ENCODE results near the gene SCAP. TPM values are rescaled to one million over a fixed set of nuclear protein-coding genes. Genes with fewer than 3 reads are reported as not detected.

Gene SCAP
- total RNA-seq, 2 experiments from 2014 or later: 57.5 to 60.7 TPM

- DNase-seq: no peak
- peaks cover 26% of the 10 kb centered on the region for H3K36me3 Mint-ChIP-seq (ENCODE audit: low read depth)
- POLR2A ChIA-PET: interaction anchor here (0.9 kb wide), 1 partner anchor 248 kb away, joined by 3 read pairs; the partner anchor contains the start of gene SETD2
Measured at GRCh38 chr3:47411696-47412452, 63.9 kb downstream of the SCAP start.

DNA sequence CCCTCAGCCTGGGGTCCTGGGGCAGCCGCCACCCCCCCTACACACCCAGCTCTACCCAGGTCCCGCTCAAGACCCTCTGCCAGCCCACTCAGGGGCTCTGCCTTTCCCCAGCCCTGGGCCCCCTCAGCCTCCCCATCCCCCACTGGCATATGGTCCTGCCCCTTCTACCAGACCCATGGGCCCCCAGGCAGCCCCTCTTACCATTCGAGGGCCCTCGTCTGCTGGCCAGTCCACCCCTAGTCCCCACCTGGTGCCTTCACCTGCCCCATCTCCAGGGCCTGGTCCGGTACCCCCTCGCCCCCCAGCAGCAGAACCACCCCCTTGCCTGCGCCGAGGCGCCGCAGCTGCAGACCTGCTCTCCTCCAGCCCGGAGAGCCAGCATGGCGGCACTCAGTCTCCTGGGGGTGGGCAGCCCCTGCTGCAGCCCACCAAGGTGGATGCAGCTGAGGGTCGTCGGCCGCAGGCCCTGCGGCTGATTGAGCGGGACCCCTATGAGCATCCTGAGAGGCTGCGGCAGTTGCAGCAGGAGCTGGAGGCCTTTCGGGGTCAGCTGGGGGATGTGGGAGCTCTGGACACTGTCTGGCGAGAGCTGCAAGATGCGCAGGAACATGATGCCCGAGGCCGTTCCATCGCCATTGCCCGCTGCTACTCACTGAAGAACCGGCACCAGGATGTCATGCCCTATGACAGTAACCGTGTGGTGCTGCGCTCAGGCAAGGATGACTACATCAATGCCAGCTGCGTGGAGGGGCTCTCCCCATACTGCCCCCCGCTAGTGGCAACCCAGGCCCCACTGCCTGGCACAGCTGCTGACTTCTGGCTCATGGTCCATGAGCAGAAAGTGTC, 64.7 kb downstream of the SCAP start:
- Mint-ChIP-seq H3K4me1 (ENCODE audit: low read depth) (peaks cover 7% of the 10 kb centered on the region), H3K36me3 (ENCODE audit: low read depth) (peaks cover 25% of the 10 kb centered on the region), H3K4me3 (no peak overlapping the region), H3K27me3 (ENCODE audit: low read depth) (no peaks in the 10 kb centered on the region), H3K9me3 (ENCODE audit: insufficient read depth) (no peaks in the 10 kb centered on the region), H3K27ac (no peak overlapping the region)
- ATAC-seq (no peak), DNase-seq (no peak)
- CTCF ChIA-PET: no interaction called here
- POLR2A ChIA-PET: no interaction called here

More at GRCh38 chr3:47411696-47412452, 63.9 kb downstream of the SCAP start:
- Mint-ChIP-seq H3K4me1 (ENCODE audit: low read depth) (peaks cover under 1% of the 10 kb centered on the region), H3K9me3 (ENCODE audit: insufficient read depth) (no peaks in the 10 kb centered on the region), H3K27me3 (ENCODE audit: low read depth) (no peaks in the 10 kb centered on the region), H3K27ac (no peak overlapping the region), H3K4me3 (no peak overlapping the region)
- CTCF ChIA-PET: no interaction called here
- ATAC-seq: no peak

DNA sequence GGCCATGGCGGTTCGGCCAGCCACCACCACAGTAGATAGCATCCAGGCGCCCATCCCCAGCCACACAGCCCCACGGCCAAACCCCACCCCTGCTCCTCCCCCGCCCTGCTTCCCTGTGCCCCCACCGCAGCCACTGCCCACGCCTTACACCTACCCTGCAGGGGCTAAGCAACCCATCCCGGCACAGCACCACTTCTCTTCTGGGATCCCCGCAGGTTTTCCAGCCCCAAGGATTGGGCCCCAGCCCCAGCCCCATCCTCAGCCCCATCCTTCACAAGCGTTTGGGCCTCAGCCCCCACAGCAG, 65.4 kb downstream of the SCAP start:
- H3K27ac Mint-ChIP-seq: no peak overlapping the region
- peaks cover 25% of the 10 kb centered on the region for H3K36me3 Mint-ChIP-seq (ENCODE audit: low read depth)
- DNase-seq: no peak
- POLR2A ChIA-PET: no interaction called here
- no peaks in the 10 kb centered on the region for H3K27me3 Mint-ChIP-seq (ENCODE audit: low read depth)
- ATAC-seq: no peak
- peaks cover 12% of the 10 kb centered on the region for H3K4me1 Mint-ChIP-seq (ENCODE audit: low read depth)
- H3K4me3 Mint-ChIP-seq: no peak overlapping the region
- no peaks in the 10 kb centered on the region for H3K9me3 Mint-ChIP-seq (ENCODE audit: insufficient read depth)
- CTCF ChIA-PET: interaction anchor here (1.7 kb wide), 1 partner anchor 11 kb away, joined by 6 read pairs; no protein-coding TSS in a partner anchor

GRCh38 chr3:47409688-47410416, 65.9 kb downstream of the SCAP start:
- peaks cover 25% of the 10 kb centered on the region for H3K36me3 Mint-ChIP-seq (ENCODE audit: low read depth)
- CTCF ChIA-PET: interaction anchor here (1.7 kb wide), 1 partner anchor 11 kb away, joined by 6 read pairs; no protein-coding TSS in a partner anchor
- H3K27ac Mint-ChIP-seq: no peak overlapping the region
- POLR2A ChIA-PET: interaction anchor here (1.3 to 1.4 kb wide), 2 partner anchors 11 to 29 kb away, joined by 3 to 4 read pairs; partner anchors contain the start of gene PTPN23
- no peaks in the 10 kb centered on the region for H3K9me3 Mint-ChIP-seq (ENCODE audit: insufficient read depth)
- no peak for DNase-seq
- no peaks in the 10 kb centered on the region for H3K27me3 Mint-ChIP-seq (ENCODE audit: low read depth)
- peaks cover 12% of the 10 kb centered on the region for H3K4me1 Mint-ChIP-seq (ENCODE audit: low read depth)
- ATAC-seq: no peak
- H3K4me3 Mint-ChIP-seq: no peak overlapping the region

GRCh38 chr3:47409284-47409683, 66.5 kb downstream of the SCAP start:
- no peak overlapping the region for H3K4me3 Mint-ChIP-seq
- ATAC-seq (no peak), DNase-seq (no peak)
- peaks cover 25% of the 10 kb centered on the region for H3K36me3 Mint-ChIP-seq (ENCODE audit: low read depth)
- ChIA-PET CTCF (interaction anchor here (1.7 kb wide), 1 partner anchor 12 kb away, joined by 6 read pairs; no protein-coding TSS in a partner anchor), POLR2A (interaction anchor here (1.3 to 1.4 kb wide), 2 partner anchors 12 to 29 kb away, joined by 3 to 4 read pairs; partner anchors contain the start of gene PTPN23)
- peaks cover 12% of the 10 kb centered on the region for H3K4me1 Mint-ChIP-seq (ENCODE audit: low read depth)
- H3K27me3 Mint-ChIP-seq (ENCODE audit: low read depth): no peaks in the 10 kb centered on the region
- H3K9me3 Mint-ChIP-seq (ENCODE audit: insufficient read depth): no peaks in the 10 kb centered on the region
- H3K27ac Mint-ChIP-seq: no peak overlapping the region

DNA sequence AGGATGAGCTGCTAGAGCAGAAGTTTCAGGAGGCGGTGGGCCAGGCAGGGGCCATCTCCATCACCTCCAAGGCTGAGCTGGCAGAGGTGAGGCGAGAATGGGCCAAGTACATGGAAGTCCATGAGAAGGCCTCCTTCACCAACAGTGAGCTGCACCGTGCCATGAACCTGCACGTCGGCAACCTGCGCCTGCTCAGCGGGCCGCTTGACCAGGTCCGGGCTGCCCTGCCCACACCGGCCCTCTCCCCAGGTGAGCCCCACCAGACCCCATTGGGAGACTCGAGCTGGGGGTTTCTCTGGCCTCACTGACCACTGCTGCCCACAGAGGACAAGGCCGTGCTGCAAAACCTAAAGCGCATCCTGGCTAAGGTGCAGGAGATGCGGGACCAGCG, 66.9 kb downstream of the SCAP start:
- Mint-ChIP-seq H3K4me1 (ENCODE audit: low read depth) (peaks cover 12% of the 10 kb centered on the region), H3K36me3 (ENCODE audit: low read depth) (peaks cover 22% of the 10 kb centered on the region)
- POLR2A ChIA-PET: interaction anchor here (1.3 to 1.4 kb wide), 2 partner anchors 12 to 28 kb away, joined by 3 to 4 read pairs; partner anchors contain the start of gene PTPN23

DNA sequence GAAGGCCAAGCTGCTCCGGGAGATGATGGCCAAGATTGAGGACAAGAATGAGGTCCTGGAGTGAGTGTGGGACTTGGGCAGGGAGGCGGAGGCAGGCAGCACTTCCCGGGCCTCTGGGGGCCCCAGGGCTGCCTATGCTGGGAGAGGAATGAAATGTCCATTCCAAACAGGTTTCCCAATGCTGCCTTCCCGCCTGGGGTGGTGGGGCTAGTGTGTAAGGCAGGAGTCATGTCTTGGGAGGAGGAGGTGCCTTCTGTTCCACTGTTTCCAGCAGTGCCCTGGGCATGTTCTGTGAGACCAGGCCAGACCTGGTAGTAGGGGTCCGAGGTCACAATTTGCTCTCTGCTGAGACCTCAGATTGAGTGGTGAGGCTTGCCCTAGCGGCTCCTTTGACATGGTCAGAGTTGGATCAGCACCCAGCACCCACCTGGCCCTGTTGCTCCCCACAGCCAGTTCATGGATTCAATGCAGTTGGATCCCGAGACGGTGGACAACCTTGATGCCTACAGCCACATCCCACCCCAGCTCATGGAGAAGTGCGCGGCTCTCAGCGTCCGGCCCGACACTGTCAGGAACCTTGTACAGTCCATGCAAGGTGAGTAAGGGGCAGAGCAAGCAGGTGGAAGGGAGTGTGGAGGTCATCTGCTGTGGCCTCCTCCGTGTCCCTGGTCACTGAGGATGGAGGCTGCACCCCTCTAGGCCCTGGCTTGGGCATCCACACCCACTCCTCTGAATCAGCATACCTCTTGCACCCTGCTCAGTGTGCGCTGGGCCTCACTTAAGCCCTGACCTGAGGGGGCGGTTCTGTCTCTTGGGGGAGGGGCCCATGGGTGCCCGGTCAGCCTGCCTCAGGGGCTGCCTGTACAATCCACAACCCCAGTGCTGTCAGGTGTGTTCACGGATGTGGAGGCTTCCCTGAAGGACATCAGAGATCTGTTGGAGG, 67.6 kb downstream of the SCAP start:
- H3K27ac Mint-ChIP-seq: peak overlapping the region; percentile 32
- POLR2A ChIA-PET: interaction anchor here (1.3 kb wide), 1 partner anchor 13 kb away, joined by 3 read pairs; no protein-coding TSS in a partner anchor

More for the DNA sequence above, 66.9 kb downstream of the SCAP start:
- H3K27ac Mint-ChIP-seq: no peak overlapping the region
- CTCF ChIA-PET: interaction anchor here (1.7 kb wide), 1 partner anchor 12 kb away, joined by 6 read pairs; no protein-coding TSS in a partner anchor
- no peak overlapping the region for H3K4me3 Mint-ChIP-seq
- ATAC-seq (no peak), DNase-seq (no peak)
- H3K27me3 Mint-ChIP-seq (ENCODE audit: low read depth): no peaks in the 10 kb centered on the region
- H3K9me3 Mint-ChIP-seq (ENCODE audit: insufficient read depth): no peaks in the 10 kb centered on the region

DNA sequence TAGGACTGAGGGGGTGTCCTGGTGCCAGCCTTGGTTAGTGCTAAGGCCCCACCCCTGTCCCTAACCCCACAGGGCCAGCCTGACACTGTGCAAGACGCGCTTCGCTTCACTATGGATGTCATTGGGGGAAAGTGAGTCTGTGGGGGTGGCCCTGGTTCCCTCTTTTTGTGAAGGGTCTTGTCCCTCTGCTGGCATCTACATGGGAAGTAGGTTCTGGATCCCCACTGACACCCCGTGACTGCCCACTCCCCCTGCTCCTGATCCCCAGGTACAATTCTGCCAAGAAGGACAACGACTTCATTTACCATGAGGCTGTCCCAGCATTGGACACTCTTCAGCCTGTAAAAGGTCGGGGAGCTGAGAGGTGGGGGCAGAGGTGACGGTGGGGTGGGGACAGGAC, 68.5 kb downstream of the SCAP start:
- ChIA-PET CTCF (interaction anchor here (0.8 to 1.0 kb wide), 2 partner anchors 28 to 375 kb away, joined by 3 read pairs; no protein-coding TSS in a partner anchor), POLR2A (no interaction called here)
- ATAC-seq: no peak
- no peak for DNase-seq
- peaks cover 12% of the 10 kb centered on the region for H3K36me3 Mint-ChIP-seq (ENCODE audit: low read depth)
- peaks cover 12% of the 10 kb centered on the region for H3K4me1 Mint-ChIP-seq (ENCODE audit: low read depth)
- H3K4me3 Mint-ChIP-seq: no peak overlapping the region
- H3K27ac Mint-ChIP-seq: no peak overlapping the region
- no peaks in the 10 kb centered on the region for H3K27me3 Mint-ChIP-seq (ENCODE audit: low read depth)
- H3K9me3 Mint-ChIP-seq (ENCODE audit: insufficient read depth): no peaks in the 10 kb centered on the region

More for the DNA sequence above, 67.6 kb downstream of the SCAP start:
- peaks cover 12% of the 10 kb centered on the region for H3K4me1 Mint-ChIP-seq (ENCODE audit: low read depth)
- no peaks in the 10 kb centered on the region for H3K27me3 Mint-ChIP-seq (ENCODE audit: low read depth)
- CTCF ChIA-PET: no interaction called here
- no peak overlapping the region for H3K4me3 Mint-ChIP-seq
- no peak for DNase-seq
- no peaks in the 10 kb centered on the region for H3K9me3 Mint-ChIP-seq (ENCODE audit: insufficient read depth)
- H3K36me3 Mint-ChIP-seq (ENCODE audit: low read depth): peaks cover 15% of the 10 kb centered on the region
- ATAC-seq: no peak

DNA sequence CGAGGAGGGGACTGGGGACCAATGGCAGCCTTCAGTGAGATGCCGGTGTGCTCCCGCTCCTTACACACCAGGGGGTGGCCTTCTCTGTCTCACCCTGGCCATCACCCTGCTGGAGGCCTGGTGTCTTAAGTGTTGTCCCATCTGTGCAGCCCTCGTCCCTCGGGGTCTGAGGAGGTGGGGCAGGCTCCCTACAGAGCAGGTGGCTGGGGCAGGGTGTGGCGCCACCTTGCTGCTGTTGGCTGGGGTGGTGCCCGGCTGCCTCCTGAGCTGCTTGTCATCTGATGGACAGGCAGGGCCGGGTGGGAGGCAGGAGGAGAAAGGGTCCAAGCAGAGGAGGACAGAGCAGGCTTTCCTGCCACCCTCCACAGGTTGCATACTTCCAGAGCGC, 69.0 kb downstream of the SCAP start:
- Mint-ChIP-seq H3K9me3 (ENCODE audit: insufficient read depth) (no peaks in the 10 kb centered on the region), H3K4me3 (no peak overlapping the region), H3K27ac (no peak overlapping the region), H3K36me3 (ENCODE audit: low read depth) (peaks cover 10% of the 10 kb centered on the region), H3K4me1 (ENCODE audit: low read depth) (peaks cover 12% of the 10 kb centered on the region), H3K27me3 (ENCODE audit: low read depth) (no peaks in the 10 kb centered on the region)
- ChIA-PET POLR2A (no interaction called here), CTCF (interaction anchor here (0.8 to 1.0 kb wide), 2 partner anchors 28 to 374 kb away, joined by 3 read pairs; no protein-coding TSS in a partner anchor)
- DNase-seq (no peak), ATAC-seq (no peak)

DNA sequence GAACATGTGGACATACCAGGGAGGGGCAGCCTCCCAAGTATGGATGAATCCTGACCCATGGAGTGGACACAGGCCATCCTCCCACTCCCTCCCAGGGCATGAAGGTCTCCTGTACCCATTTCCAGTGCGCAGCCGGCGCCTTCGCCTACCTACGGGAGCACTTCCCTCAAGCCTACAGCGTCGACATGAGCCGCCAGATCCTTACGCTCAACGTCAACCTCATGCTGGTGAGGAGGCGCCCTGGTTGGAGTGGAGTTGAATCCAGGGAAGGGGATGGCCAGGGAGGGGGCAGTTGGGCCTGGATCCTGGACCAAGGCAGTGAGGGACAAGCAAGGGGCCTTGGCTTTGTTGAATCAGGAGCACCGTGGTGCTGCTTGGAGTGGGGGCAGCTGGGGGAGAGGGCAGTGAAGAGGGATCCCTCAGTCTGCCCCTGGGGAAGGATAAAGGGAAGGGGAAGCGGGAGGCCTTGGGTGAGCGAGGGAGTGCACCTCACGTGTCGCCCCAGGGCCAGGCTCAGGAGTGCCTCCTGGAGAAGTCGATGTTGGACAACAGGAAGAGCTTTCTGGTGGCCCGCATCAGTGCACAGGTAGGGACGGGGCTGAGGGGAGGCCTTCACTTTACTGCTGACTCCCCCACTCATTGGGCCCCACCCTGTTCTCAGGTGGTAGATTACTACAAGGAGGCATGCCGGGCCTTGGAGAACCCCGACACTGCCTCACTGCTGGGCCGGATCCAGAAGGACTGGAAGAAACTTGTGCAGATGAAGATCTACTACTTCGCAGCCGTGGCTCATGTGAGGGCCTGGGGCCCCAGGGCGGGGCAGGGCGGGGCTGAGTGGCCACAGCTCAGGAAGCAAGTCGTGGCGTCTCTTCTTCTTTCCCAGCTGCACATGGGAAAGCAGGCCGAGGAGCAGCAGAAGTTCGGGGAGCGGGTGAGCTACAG, 69.7 kb downstream of the SCAP start:
- POLR2A ChIA-PET: no interaction called here
- ATAC-seq (no peak), DNase-seq (no peak)
- CTCF ChIA-PET: interaction anchor here (0.8 to 1.8 kb wide), 3 partner anchors 15 to 374 kb away, joined by 3 to 7 read pairs (median 3); no protein-coding TSS in a partner anchor
- H3K4me3 Mint-ChIP-seq: no peak overlapping the region
- peak overlapping the region; percentile 52 for H3K27ac Mint-ChIP-seq
- H3K4me1 Mint-ChIP-seq (ENCODE audit: low read depth): peaks cover 12% of the 10 kb centered on the region
- no peaks in the 10 kb centered on the region for H3K9me3 Mint-ChIP-seq (ENCODE audit: insufficient read depth)
- no peaks in the 10 kb centered on the region for H3K27me3 Mint-ChIP-seq (ENCODE audit: low read depth)
- H3K36me3 Mint-ChIP-seq (ENCODE audit: low read depth): peaks cover 7% of the 10 kb centered on the region
